ENCODE measurements around the gene RPS27A.

GRCh38 chr2:55247025-55247424 lies 14.5 kb downstream of the RPS27A start:
- no peak for TF ChIP-seq CTCF (IDR thresholded peaks at IDR 0.05)
- TF ChIP-seq POLR2AphosphoS5 (IDR thresholded peaks at IDR 0.05; ENCODE audit: insufficient read depth in 1 of 2, low read depth in 1 of 2), result no peak
